Lower lobe of right lung (tissue), 2 donors: Measurements from ENCODE around the gene MYB. TPM values are rescaled to one million over a fixed set of nuclear protein-coding genes. Genes with fewer than 3 reads are reported as not detected.

Experiments
- ATAC-seq, 2 donors: fragments of 200-7000 bp; cut with Tn5 transposase; one replicate each; pipeline ENCODE4 v1.9.1; 2020 to 2022; ENCODE audit warnings: mild to moderate bottlenecking in 2 of 2, moderate library complexity in 2 of 2
- DNase-seq: peaks from one replicate; pipeline ENCODE4 v3.0.0-alpha.2; 2020
- H3K27ac ChIP-seq: fragments of 200-600 bp; one replicate; pipeline ENCODE4 v1.8.0; 2022
- H3K27me3 ChIP-seq: fragments of 200-600 bp; one replicate; pipeline ENCODE4 v1.8.0; 2022; ENCODE audit warnings: low read depth
- H3K36me3 ChIP-seq: fragments of 200-600 bp; one replicate; pipeline ENCODE4 v1.8.0; 2022; ENCODE audit warnings: mild to moderate bottlenecking
- H3K4me1 ChIP-seq: fragments of 200-600 bp; one replicate; pipeline ENCODE4 v1.8.0; 2022
- H3K4me3 ChIP-seq: fragments of 200-600 bp; one replicate; pipeline ENCODE4 v1.8.0; 2022; ENCODE audit warnings: mild to moderate bottlenecking
- H3K9me3 ChIP-seq: fragments of 200-600 bp; one replicate; pipeline ENCODE4 v1.8.0; 2022
- CTCF ChIP-seq: fragments of 200-600 bp; IDR thresholded peaks from one replicate; pipeline ENCODE4 v1.8.0; 2022; ENCODE audit warnings: antibody characterized with exemption, mild to moderate bottlenecking
- intact Hi-C: fragments of 100-400 bp; cut with DNase I; formaldehyde crosslinking; loops from one replicate; pipeline ENCODE4 v1.11.0; 2022
- total RNA-seq: library from RNA; stranded (reverse); fragmentation: NEBNext Ultra II Directional; extraction: Animal tissue kit (Norgen Biotek cat#: 25700); gene quantifications from one replicate; pipeline ENCODE4 v1.2.1, GENCODE V29; 2021
- donor health status: DM: no; HTN: yes; CAD: no; lungs with severe emphysema.

MYB gene
- total RNA-seq, 1 donor from 2014 or later = 6.1 TPM

GRCh38 chr6:135215160-135215559, 34.1 kb downstream of the MYB start:
- no peaks in the 10 kb centered on the region for H3K36me3 ChIP-seq
- no peaks in the 10 kb centered on the region for H3K27me3 ChIP-seq
- intact Hi-C loops = no loop called here
- no peak overlapping the region for H3K4me3 ChIP-seq
- H3K27ac ChIP-seq = no peak overlapping the region
- DNase-seq (no peak), ATAC-seq (no peak)
- no peak for TF ChIP-seq CTCF
- no peaks in the 10 kb centered on the region for H3K9me3 ChIP-seq
- H3K4me1 ChIP-seq = no peaks in the 10 kb centered on the region

- Histone ChIP-seq H3K9me3 (no peaks in the 10 kb centered on the region), H3K36me3 (no peaks in the 10 kb centered on the region), H3K27me3 (no peaks in the 10 kb centered on the region), H3K4me3 (no peak overlapping the region), H3K4me1 (no peaks in the 10 kb centered on the region), H3K27ac (no peak overlapping the region)
- intact Hi-C loops = no loop called here
- no peak for TF ChIP-seq CTCF
- DNase-seq (no peak), ATAC-seq (no peak)
These were observed 34.5 kb downstream of the MYB start for GRCh38 chr6:135215563-135215962.

- Histone ChIP-seq H3K36me3 (no peaks in the 10 kb centered on the region), H3K4me1 (no peaks in the 10 kb centered on the region), H3K27ac (no peak overlapping the region), H3K9me3 (no peaks in the 10 kb centered on the region), H3K27me3 (no peaks in the 10 kb centered on the region), H3K4me3 (no peak overlapping the region)
- DNase-seq (no peak), ATAC-seq (no peak)
- intact Hi-C loops = no loop called here
- no peak for TF ChIP-seq CTCF
These were observed 36.6 kb downstream of the MYB start for GRCh38 chr6:135217663-135218062.

GRCh38 chr6:135219346-135219745, 38.2 kb downstream of the MYB start:
- ATAC-seq (no peak), DNase-seq (no peak)
- H3K9me3 ChIP-seq = no peaks in the 10 kb centered on the region
- H3K4me1 ChIP-seq = no peaks in the 10 kb centered on the region
- H3K36me3 ChIP-seq = no peaks in the 10 kb centered on the region
- TF ChIP-seq CTCF = no peak
- intact Hi-C loops = no loop called here
- H3K27ac ChIP-seq = no peak overlapping the region
- no peak overlapping the region for H3K4me3 ChIP-seq
- H3K27me3 ChIP-seq = no peaks in the 10 kb centered on the region

- no peak overlapping the region for H3K4me3 ChIP-seq
- no peaks in the 10 kb centered on the region for H3K9me3 ChIP-seq
- ATAC-seq = no peak
- no peak for DNase-seq
- intact Hi-C loops = no loop called here
- no peaks in the 10 kb centered on the region for H3K4me1 ChIP-seq
- no peaks in the 10 kb centered on the region for H3K36me3 ChIP-seq
- TF ChIP-seq CTCF = no peak
- H3K27me3 ChIP-seq = no peaks in the 10 kb centered on the region
- no peak overlapping the region for H3K27ac ChIP-seq
These were observed 39.9 kb downstream of the MYB start for GRCh38 chr6:135221042-135221441.

GRCh38 chr6:135221505-135221904, 40.4 kb downstream of the MYB start:
- ATAC-seq (no peak), DNase-seq (no peak)
- no peaks in the 10 kb centered on the region for H3K9me3 ChIP-seq
- intact Hi-C loops = no loop called here
- no peak overlapping the region for H3K4me3 ChIP-seq
- H3K27me3 ChIP-seq = no peaks in the 10 kb centered on the region
- no peak for TF ChIP-seq CTCF
- H3K27ac ChIP-seq = no peak overlapping the region
- H3K36me3 ChIP-seq = no peaks in the 10 kb centered on the region
- no peaks in the 10 kb centered on the region for H3K4me1 ChIP-seq
